Fibroblast of the conjunctiva (primary cell): Measurements from ENCODE around the gene CRACR2A.

Experiments
- DNase-seq: peaks from one replicate; pipeline ENCODE4 v3.0.0-alpha.2; 2010; ENCODE audit warnings: low read depth

CRACR2A gene

GRCh38 chr12:3723916-3724805, 28.7 kb downstream of the CRACR2A start:
- DNase-seq = no peak

GRCh38 chr12:3722368-3722767, 30.5 kb downstream of the CRACR2A start:
- no peak for DNase-seq

GRCh38 chr12:3720772-3721171, 32.1 kb downstream of the CRACR2A start:
- DNase-seq = no peak

GRCh38 chr12:3718100-3718499, 34.8 kb downstream of the CRACR2A start:
- no peak for DNase-seq

GRCh38 chr12:3717283-3717898, 35.5 kb downstream of the CRACR2A start:
- no peak for DNase-seq

- no peak for DNase-seq
These were observed 36.9 kb downstream of the CRACR2A start for GRCh38 chr12:3715999-3716398.

- no peak for DNase-seq
These were observed 39.0 kb downstream of the CRACR2A start for GRCh38 chr12:3713947-3714346.

- no peak for DNase-seq
These were observed 39.4 kb downstream of the CRACR2A start for GRCh38 chr12:3713483-3713882.

- DNase-seq = no peak
These were observed 40.5 kb downstream of the CRACR2A start for GRCh38 chr12:3712209-3712992.

GRCh38 chr12:3705354-3705675, 47.6 kb downstream of the CRACR2A start:
- DNase-seq = no peak

GRCh38 chr12:3704512-3705353, 48.2 kb downstream of the CRACR2A start:
- no peak for DNase-seq

- DNase-seq = no peak
These were observed 52.0 kb downstream of the CRACR2A start for GRCh38 chr12:3700861-3701260.

GRCh38 chr12:3698218-3698974, 54.5 kb downstream of the CRACR2A start:
- peak; percentile 87 for DNase-seq

- DNase-seq = no peak
These were observed 55.5 kb downstream of the CRACR2A start for GRCh38 chr12:3697311-3697870.

- DNase-seq = no peak
These were observed 58.2 kb downstream of the CRACR2A start for GRCh38 chr12:3694673-3695072.

GRCh38 chr12:3692616-3693365, 60.1 kb downstream of the CRACR2A start:
- no peak for DNase-seq

- no peak for DNase-seq
These were observed 66.4 kb downstream of the CRACR2A start for GRCh38 chr12:3686463-3686862.

- no peak for DNase-seq
These were observed 67.1 kb downstream of the CRACR2A start for GRCh38 chr12:3685830-3686229.

- no peak for DNase-seq
These were observed 68.4 kb downstream of the CRACR2A start for GRCh38 chr12:3684449-3685051.

- no peak for DNase-seq
These were observed 69.2 kb downstream of the CRACR2A start for GRCh38 chr12:3683670-3684069.
